ENCODE data around the gene CYB5D1.
A peak's percentile ranks its signal among the peaks of the same experiment; 100 is the strongest.

The CYB5D1 gene

GRCh38 chr17:7845359-7846062 is 12.3 kb upstream of the CYB5D1 start:
- DNase-seq, result no peak

- no peak for DNase-seq
Observed at GRCh38 chr17:7846063-7846735, 11.6 kb upstream of the CYB5D1 start.

- no peak for DNase-seq
Observed at GRCh38 chr17:7846765-7847661, 10.8 kb upstream of the CYB5D1 start.

GRCh38 chr17:7848131-7848579 is 9.6 kb upstream of the CYB5D1 start:
- no peak for DNase-seq

- no peak for DNase-seq
Observed at GRCh38 chr17:7848739-7849129, 9.1 kb upstream of the CYB5D1 start.

- peak; percentile 20 for DNase-seq
Observed at GRCh38 chr17:7849130-7849750, 8.6 kb upstream of the CYB5D1 start.

- DNase-seq, result peak; percentile 20
Observed at GRCh38 chr17:7849751-7850504, 7.9 kb upstream of the CYB5D1 start.

- no peak for DNase-seq
Observed at GRCh38 chr17:7850701-7851437, 6.9 kb upstream of the CYB5D1 start.

GRCh38 chr17:7851438-7852261 is 6.2 kb upstream of the CYB5D1 start:
- peak; percentile 95 for DNase-seq

- DNase-seq, result no peak
Observed at GRCh38 chr17:7852262-7852670, 5.5 kb upstream of the CYB5D1 start.

GRCh38 chr17:7852919-7853690 is 4.7 kb upstream of the CYB5D1 start:
- DNase-seq, result peak; percentile 21

- no peak for DNase-seq
Observed at GRCh38 chr17:7853691-7854038, 4.1 kb upstream of the CYB5D1 start.

- no peak for DNase-seq
Observed at GRCh38 chr17:7854078-7854777, 3.6 kb upstream of the CYB5D1 start.

GRCh38 chr17:7854851-7855659 is 2.7 kb upstream of the CYB5D1 start, which contains the start of gene TMEM88:
Gene TMEM88, plus strand, starts transcription at chr17:7855066. Its CDS starts 9 bp downstream, at chr17:7855075.
- peak; percentile 45 for DNase-seq

- no peak for DNase-seq
Observed at GRCh38 chr17:7855660-7856010, 2.2 kb upstream of the CYB5D1 start.

GRCh38 chr17:7856011-7856810 is 1.6 kb upstream of the CYB5D1 start:
- peak; percentile 63 for DNase-seq

All from CD4-positive, alpha-beta T cell treated with Interleukin-15 for 1 hour (primary cell).